Fibroblast of lung (primary cell): Measurements from ENCODE around the gene SPCS2. TPM values are rescaled to one million over a fixed set of nuclear protein-coding genes. Genes with fewer than 3 reads are reported as not detected.

Source experiments
- DNase-seq, 2 donors: peaks; one replicate each; pipeline versions ENCODE4 v3.0.0 to v3.0.0-alpha.2; 2010; ENCODE audit warnings: low read depth in 2 of 2
- H2AFZ ChIP-seq: 2 replicates; pipeline ENCODE4 v1.5.1; 2012; ENCODE audit warnings: low read length, control low read depth, inconsistent platforms
- H3K27ac ChIP-seq: 2 replicates; pipeline ENCODE4 v1.5.1; 2011; ENCODE audit warnings: low read length, control low read depth; ENCODE audit not compliant: insufficient read depth
- H3K27me3 ChIP-seq: 2 replicates; pipeline ENCODE4 v1.5.1; 2011; ENCODE audit warnings: mild to moderate bottlenecking, low read length; ENCODE audit not compliant: control insufficient read depth, insufficient read depth
- H3K36me3 ChIP-seq: 2 replicates; pipeline ENCODE4 v1.5.1; 2011; ENCODE audit warnings: low read length; ENCODE audit not compliant: control insufficient read depth, insufficient read depth
- H3K4me1 ChIP-seq: 2 replicates; pipeline ENCODE4 v1.5.1; 2011; ENCODE audit warnings: low read length; ENCODE audit not compliant: control insufficient read depth, insufficient read depth; ENCODE audit errors: extremely low read depth
- H3K4me2 ChIP-seq: 2 replicates; pipeline ENCODE4 v1.5.1; 2011; ENCODE audit warnings: low read length, control low read depth; ENCODE audit not compliant: insufficient read depth; ENCODE audit errors: extremely low read depth
- H3K4me3 ChIP-seq, 4 experiments: fragments of 200-600 bp in 1 of 4; sonication (generic) in 1 of 4; replicated peaks in 1 of 4; 2 replicates each; pipeline ENCODE4 v1.5.1; 2011 to 2016; ENCODE audit warnings: low read length in 4 of 4, low read depth in 3 of 4, mild to moderate bottlenecking in 3 of 4, control low read depth in 2 of 4, inconsistent platforms in 1 of 4, mixed read lengths in 1 of 4; ENCODE audit not compliant: insufficient read depth in 1 of 4; ENCODE audit errors: control extremely low read depth in 1 of 4
- H3K79me2 ChIP-seq: 2 replicates; pipeline ENCODE4 v1.5.1; 2012; ENCODE audit warnings: mild to moderate bottlenecking, low read length, inconsistent platforms; ENCODE audit not compliant: control insufficient read depth, insufficient read depth
- H3K9ac ChIP-seq: 2 replicates; pipeline ENCODE4 v1.5.1; 2011; ENCODE audit warnings: mild to moderate bottlenecking, low read length, control low read depth; ENCODE audit not compliant: insufficient read depth
- H3K9me3 ChIP-seq: 2 replicates; pipeline ENCODE4 v1.5.1; 2012; ENCODE audit warnings: low read depth, low read length; ENCODE audit not compliant: control insufficient read depth, insufficient read depth
- H4K20me1 ChIP-seq: 2 replicates; pipeline ENCODE4 v1.5.1; 2011; ENCODE audit warnings: low read length; ENCODE audit not compliant: control insufficient read depth, insufficient read depth; ENCODE audit errors: extremely low read depth
- CTCF ChIP-seq, 2 donors: IDR thresholded peaks in 1 of 2; conservative IDR thresholded peaks in 1 of 2; 1 replicate in 1 of 2; 2 replicates in 1 of 2; pipeline ENCODE4 v1.5.1; 2011 to 2012; ENCODE audit warnings: low read length in 2 of 2, control low read depth in 1 of 2, inconsistent platforms in 1 of 2, low read depth in 1 of 2, mild to moderate bottlenecking in 1 of 2
- EZH2 ChIP-seq: IDR thresholded peaks from 2 replicates; pipeline ENCODE4 v1.5.1; 2012; ENCODE audit warnings: low read length, control low read depth, mild to moderate bottlenecking; ENCODE audit errors: missing control alignments
- polyA plus RNA-seq, 2 donors: library from polyadenylated mRNA; depleted of rRNA in 1 of 2; stranded (reverse) in 1 of 2; unstranded in 1 of 2; fragments of >200 nt; gene quantifications; 2 replicates each; pipeline ENCODE4 v1.2.1, GENCODE V29; 2011 to 2012; ENCODE audit warnings: missing spikeins in 1 of 2
- total RNA-seq: library from RNA; depleted of rRNA; stranded (reverse); fragments of >200 nt; gene quantifications from 2 replicates; pipeline ENCODE4 v1.2.1, GENCODE V29; 2014

The SPCS2 gene
- total and polyA plus RNA-seq, 2 donors (not counting 1 experiment from before 2014, with no cell fraction given), result 11.7 to 97.9 TPM

- Histone ChIP-seq H3K27ac (no peak overlapping the region), H2AFZ (no peak overlapping the region), H3K36me3 (peaks cover 4% of the 10 kb centered on the region), H3K4me3 (no peak overlapping the region), H4K20me1 (peaks cover 2% of the 10 kb centered on the region), H3K79me2 (no peaks in the 10 kb centered on the region), H3K4me2 (no peak overlapping the region), H3K27me3 (no peaks in the 10 kb centered on the region), H3K9ac (no peak overlapping the region), H3K9me3 (no peaks in the 10 kb centered on the region), H3K4me1 (peaks cover 3% of the 10 kb centered on the region)
- no peak for DNase-seq
- TF ChIP-seq CTCF (conservative IDR thresholded peaks at IDR 0.05 in 1 of 2, IDR thresholded peaks at IDR 0.05 in 1 of 2; ENCODE audit: low read depth in 1 of 2, low read length in 2 of 2) (no peak), EZH2 (no peak)
Observed at GRCh38 chr11:74936976-74937375, 12.1 kb upstream of the SPCS2 start.

GRCh38 chr11:74937696-74938475, 11.2 kb upstream of the SPCS2 start:
- H3K36me3 ChIP-seq, result peaks cover 4% of the 10 kb centered on the region
- DNase-seq, result peak in 1 of 2 donors; percentile 88

GRCh38 chr11:74941492-74941891, 7.6 kb upstream of the SPCS2 start:
- Histone ChIP-seq H3K4me2 (no peak overlapping the region), H3K27ac (no peak overlapping the region), H4K20me1 (peaks cover 2% of the 10 kb centered on the region), H3K4me3 (no peak overlapping the region), H2AFZ (no peak overlapping the region), H3K9me3 (no peaks in the 10 kb centered on the region), H3K27me3 (no peaks in the 10 kb centered on the region), H3K79me2 (no peaks in the 10 kb centered on the region), H3K4me1 (peaks cover 15% of the 10 kb centered on the region), H3K36me3 (peaks cover 2% of the 10 kb centered on the region), H3K9ac (no peak overlapping the region)
- no peak for DNase-seq
- no peak for TF ChIP-seq CTCF (conservative IDR thresholded peaks at IDR 0.05 in 1 of 2, IDR thresholded peaks at IDR 0.05 in 1 of 2; ENCODE audit: low read depth in 1 of 2, low read length in 2 of 2)
- TF ChIP-seq EZH2, result no peak

More at GRCh38 chr11:74937696-74938475, 11.2 kb upstream of the SPCS2 start:
- Histone ChIP-seq H3K27me3 (no peaks in the 10 kb centered on the region), H3K27ac (no peak overlapping the region), H3K9ac (no peak overlapping the region), H3K4me3 (no peak overlapping the region), H4K20me1 (peaks cover 2% of the 10 kb centered on the region), H2AFZ (no peak overlapping the region), H3K9me3 (no peaks in the 10 kb centered on the region), H3K4me2 (peak overlapping the region; percentile 8), H3K4me1 (peaks cover 6% of the 10 kb centered on the region), H3K79me2 (no peaks in the 10 kb centered on the region)
- TF ChIP-seq CTCF (conservative IDR thresholded peaks at IDR 0.05 in 1 of 2, IDR thresholded peaks at IDR 0.05 in 1 of 2; ENCODE audit: low read depth in 1 of 2, low read length in 2 of 2) (no peak), EZH2 (no peak)
